Right renal pelvis (tissue), 4 donors: ENCODE results near the gene CR2. TPM values are rescaled to one million over a fixed set of nuclear protein-coding genes. Genes with fewer than 3 reads are reported as not detected.
"Not testable (repeated sequence)": the region's sequence is repeated elsewhere in the genome, so short reads cannot be mapped to it uniquely, and the experiment has no call there.

ENCODE experiments used
- DNase-seq, 4 donors: peaks; one replicate each; pipeline ENCODE4 v3.0.0-alpha.2; 2013; ENCODE audit warnings: low read depth in 4 of 4, low spot score in 3 of 4, missing footprints in 1 of 4
- polyA plus RNA-seq, 4 donors: library from polyadenylated mRNA; unstranded; fragments of 120-200 nt; gene quantifications; one replicate each; pipeline ENCODE4 v1.2.1, GENCODE V29; 2013; ENCODE audit not compliant: insufficient read length in 4 of 4

CR2 gene
- 1 to 10 TPM in 3 of 4 donors, under 1 TPM in 1; 0.90 to 2.5 (median 1.4) TPM for polyA plus RNA-seq

- DNase-seq = peak in 2 of 4 donors; percentile 18 to 43
These were observed at the start of gene CR2 for GRCh38 chr1:207454046-207454964. CR2 (plus strand) TSS chr1:207454328; CDS start chr1:207454419, 91 bp downstream.

GRCh38 chr1:207404849-207405525 is 49.1 kb upstream of the CR2 start:
- DNase-seq = peak; percentile 28 to 60 (median 46)

GRCh38 chr1:207405814-207406213 is 48.3 kb upstream of the CR2 start:
- DNase-seq = no peak

GRCh38 chr1:207407655-207408260 is 46.4 kb upstream of the CR2 start:
- no peak for DNase-seq

DNA sequence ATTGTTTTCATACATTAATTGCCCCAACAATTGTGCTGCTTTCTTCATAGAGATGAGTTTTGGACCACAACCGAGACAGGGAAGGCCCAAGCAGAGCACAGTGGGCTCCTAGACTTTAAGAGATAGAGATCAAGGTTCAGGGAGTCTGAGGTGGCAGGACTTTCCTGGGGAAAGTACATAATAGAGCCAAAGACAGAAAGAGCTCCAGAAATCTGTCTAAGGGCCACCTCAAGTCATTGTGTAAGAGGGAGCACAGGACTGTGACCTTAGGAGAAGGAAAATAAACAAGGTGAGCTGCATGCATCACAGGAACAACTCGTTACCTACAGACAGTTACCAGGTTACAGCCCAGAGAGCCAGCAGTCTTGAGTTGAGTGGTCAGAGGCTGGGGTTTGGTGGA is 41.3 kb upstream of the CR2 start:
- DNase-seq = no peak

GRCh38 chr1:207414606-207415108 is 39.5 kb upstream of the CR2 start:
- DNase-seq = no peak

- DNase-seq = no peak
These were observed 37.1 kb upstream of the CR2 start for GRCh38 chr1:207417076-207417475.

DNA sequence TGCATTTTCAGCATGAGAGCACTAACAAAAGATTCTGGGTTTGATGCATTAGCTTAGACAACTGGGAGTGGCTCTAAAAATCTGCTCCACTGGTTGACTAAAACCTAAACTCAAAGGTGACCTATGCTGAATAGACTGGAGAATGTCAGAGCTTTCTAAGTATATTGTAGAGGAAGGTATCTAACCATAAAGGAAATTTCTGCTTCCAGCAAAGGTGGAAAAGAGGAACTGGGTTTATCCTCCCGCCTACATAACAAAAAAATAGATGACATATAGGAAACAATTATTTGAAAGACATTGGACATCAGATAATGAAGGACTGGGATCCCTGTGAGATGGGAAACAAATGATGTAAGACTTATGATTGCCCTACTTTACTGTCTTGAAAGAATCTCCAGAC is 35.8 kb upstream of the CR2 start:
- no peak for DNase-seq

DNA sequence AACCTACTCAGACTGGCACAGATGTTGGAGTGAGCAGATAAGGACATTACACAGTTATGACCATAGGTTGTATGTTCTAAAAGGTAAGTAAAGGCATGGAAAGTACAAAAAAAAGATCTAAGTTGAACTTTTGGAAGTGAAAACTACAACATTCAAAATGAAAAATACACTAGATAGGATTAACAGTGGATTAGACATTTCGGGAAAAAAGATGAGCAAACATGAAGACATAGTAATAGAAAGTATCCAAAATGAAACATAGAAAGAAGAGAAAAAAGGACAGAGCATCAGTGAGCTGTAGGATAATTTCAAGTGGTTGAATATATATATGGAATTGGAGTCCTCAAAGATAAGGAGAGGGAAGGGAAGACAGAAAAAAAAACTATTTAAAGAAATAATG is 34.0 kb upstream of the CR2 start:
- no peak for DNase-seq

- no peak for DNase-seq
These were observed 33.0 kb upstream of the CR2 start for GRCh38 chr1:207421078-207421477.

GRCh38 chr1:207423560-207424292 is 30.4 kb upstream of the CR2 start:
- DNase-seq = no peak

DNA sequence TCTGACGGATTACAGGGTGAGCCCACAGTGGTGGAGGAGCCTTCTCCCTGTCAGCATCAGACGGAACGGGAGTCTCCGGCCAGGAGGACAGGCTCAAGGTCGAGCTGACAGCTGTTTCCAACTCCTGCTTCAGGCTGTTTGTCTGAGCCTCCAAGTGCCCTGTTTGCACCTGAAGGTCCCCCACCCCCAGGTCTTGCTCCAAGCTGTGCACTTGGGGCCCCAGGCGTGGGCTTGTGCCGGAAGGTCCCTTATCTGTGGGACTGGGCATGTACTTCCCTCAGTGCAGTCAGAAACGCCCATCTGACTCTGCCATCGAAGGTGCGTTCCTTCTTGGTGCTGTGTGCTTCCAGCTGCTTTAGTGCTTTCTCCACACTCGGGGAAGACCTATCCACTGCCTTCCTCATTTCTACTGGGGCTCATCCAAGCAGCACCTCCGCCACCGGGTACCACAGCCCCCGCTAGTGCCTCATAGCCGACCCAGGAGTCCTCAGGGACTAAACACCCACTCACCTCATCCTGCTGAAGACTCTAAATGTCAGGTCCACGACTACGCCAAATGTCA is 29.5 kb upstream of the CR2 start:
- no peak for DNase-seq

- no peak for DNase-seq
These were observed 26.1 kb upstream of the CR2 start for GRCh38 chr1:207427832-207428585.

- no peak for DNase-seq
These were observed 25.3 kb upstream of the CR2 start for GRCh38 chr1:207428783-207429182.

GRCh38 chr1:207429963-207430362 is 24.2 kb upstream of the CR2 start:
- DNase-seq = no peak

GRCh38 chr1:207430602-207431001 is 23.5 kb upstream of the CR2 start:
- DNase-seq = no peak

- no peak for DNase-seq
These were observed 22.6 kb upstream of the CR2 start for GRCh38 chr1:207431508-207431907.

GRCh38 chr1:207433435-207433834 is 20.7 kb upstream of the CR2 start:
- DNase-seq = no peak

GRCh38 chr1:207436746-207437145 is 17.4 kb upstream of the CR2 start:
- DNase-seq = not testable (repeated sequence)
